ENCODE measurements around the gene OSBPL2. TPM values are rescaled to one million over a fixed set of nuclear protein-coding genes. Genes with fewer than 3 reads are reported as not detected.
A peak's percentile ranks its signal among the peaks of the same experiment; 100 is the strongest.

Gene OSBPL2
- 57.6 and 60.3 TPM in 2 replicates for polyA plus RNA-seq (2013)

GRCh38 chr20:62237801-62238568 lies at the start of gene OSBPL2:
OSBPL2 (plus strand) TSS chr20:62238521; CDS start chr20:62256185, 17,664 bp downstream.
- peaks cover 2% of the 10 kb centered on the region for H3K79me1 ChIP-seq (ENCODE audit: low read length)
- peak within 1 kb of the TSS; percentile 57 for H2AFZ ChIP-seq (ENCODE audit: insufficient read depth, low read length, poor library complexity)
- no CpG with 5 or more reads among the region's 55 CpGs for WGBS (ENCODE audit: extremely low coverage, insufficient coverage, insufficient read length)
- H3K23ac ChIP-seq (ENCODE audit: low read length), result no peak within 1 kb of the TSS
- peak within 1 kb of the TSS; percentile 90 for H4K91ac ChIP-seq (ENCODE audit: low read depth, low read length)
- H3K14ac ChIP-seq (ENCODE audit: low read length), result peak within 1 kb of the TSS; percentile 85
- H3K27ac ChIP-seq (ENCODE audit: low read depth, low read length), result peak within 1 kb of the TSS; percentile 18
- no peak within 1 kb of the TSS for H2BK5ac ChIP-seq (ENCODE audit: low read depth, low read length, poor library complexity)
- peak within 1 kb of the TSS; percentile 94 for H3K18ac ChIP-seq (ENCODE audit: low read length)
- peaks cover 12 to 14% of the 10 kb centered on the region in 2 experiments for H3K36me3 ChIP-seq (ENCODE audit: control insufficient read depth in 1 of 2, insufficient read depth in 2 of 2, low read length in 2 of 2)
- peak within 1 kb of the TSS; percentile 68 for H4K12ac ChIP-seq (ENCODE audit: low read depth, low read length)
- H3K4me2 ChIP-seq (ENCODE audit: low read length), result peak within 1 kb of the TSS; percentile 75
- H3K9me3 ChIP-seq (ENCODE audit: insufficient read depth, low read depth, low read length), result peaks cover 5% of the 10 kb centered on the region
- H3K27me3 ChIP-seq (ENCODE audit: insufficient read depth, low read length), result no peaks in the 10 kb centered on the region
- H2BK120ac ChIP-seq (ENCODE audit: insufficient read depth, low read length, poor library complexity), result no peak within 1 kb of the TSS
- peaks cover 8% of the 10 kb centered on the region for H3K79me2 ChIP-seq (ENCODE audit: control insufficient read depth, insufficient read depth, low read length, poor library complexity)
- H2BK12ac ChIP-seq (ENCODE audit: low read length), result peak within 1 kb of the TSS; percentile 42
- H3K4me3 ChIP-seq (ENCODE audit: low read depth, low read length), result peak within 1 kb of the TSS; percentile 84
- peak; percentile 100 for DNase-seq
- peaks cover 9% of the 10 kb centered on the region in 2 experiments for H3K4me1 ChIP-seq (ENCODE audit: control insufficient read depth in 1 of 2, insufficient read depth in 2 of 2, low read length in 2 of 2)
- peak within 1 kb of the TSS; percentile 82 for H2AK5ac ChIP-seq (ENCODE audit: low read length)
- peak within 1 kb of the TSS; percentile 49 for H3K9ac ChIP-seq (ENCODE audit: low read length)
- peak within 1 kb of the TSS; percentile 88 for H4K8ac ChIP-seq (ENCODE audit: low read depth, low read length)
- H3K4ac ChIP-seq (ENCODE audit: low read depth, low read length), result peak within 1 kb of the TSS; percentile 93

- no peak overlapping the region for H3K4me2 ChIP-seq (ENCODE audit: low read length)
- no peak overlapping the region for H3K23ac ChIP-seq (ENCODE audit: low read length)
- H2AK5ac ChIP-seq (ENCODE audit: low read length), result no peak overlapping the region
- no peak overlapping the region for H2BK5ac ChIP-seq (ENCODE audit: low read depth, low read length, poor library complexity)
- H2AFZ ChIP-seq (ENCODE audit: insufficient read depth, low read length, poor library complexity), result no peak overlapping the region
- H3K18ac ChIP-seq (ENCODE audit: low read length), result no peak overlapping the region
- no peak overlapping the region for H3K4me3 ChIP-seq (ENCODE audit: low read depth, low read length)
- peaks cover 0 to 3% of the 10 kb centered on the region in 2 experiments for H3K4me1 ChIP-seq (ENCODE audit: control insufficient read depth in 1 of 2, insufficient read depth in 2 of 2, low read length in 2 of 2)
- no peak overlapping the region for H4K91ac ChIP-seq (ENCODE audit: low read depth, low read length)
- H2BK12ac ChIP-seq (ENCODE audit: low read length), result no peak overlapping the region
- H3K79me2 ChIP-seq (ENCODE audit: control insufficient read depth, insufficient read depth, low read length, poor library complexity), result no peaks in the 10 kb centered on the region
- H3K4ac ChIP-seq (ENCODE audit: low read depth, low read length), result no peak overlapping the region
- DNase-seq, result no peak
- no CpG with 5 or more reads among the region's 25 CpGs for WGBS (ENCODE audit: extremely low coverage, insufficient coverage, insufficient read length)
- H3K36me3 ChIP-seq (ENCODE audit: control insufficient read depth in 1 of 2, insufficient read depth in 2 of 2, low read length in 2 of 2), result peaks cover 21 to 22% of the 10 kb centered on the region in 2 experiments
- no peak overlapping the region for H4K8ac ChIP-seq (ENCODE audit: low read depth, low read length)
- H3K14ac ChIP-seq (ENCODE audit: low read length), result no peak overlapping the region
- no peak overlapping the region for H3K27ac ChIP-seq (ENCODE audit: low read depth, low read length)
- H4K12ac ChIP-seq (ENCODE audit: low read depth, low read length), result no peak overlapping the region
- H3K79me1 ChIP-seq (ENCODE audit: low read length), result no peaks in the 10 kb centered on the region
- H2BK120ac ChIP-seq (ENCODE audit: insufficient read depth, low read length, poor library complexity), result no peak overlapping the region
- no peaks in the 10 kb centered on the region for H3K27me3 ChIP-seq (ENCODE audit: insufficient read depth, low read length)
- H3K9ac ChIP-seq (ENCODE audit: low read length), result no peak overlapping the region
- H3K9me3 ChIP-seq (ENCODE audit: insufficient read depth, low read depth, low read length), result peaks cover 2% of the 10 kb centered on the region
These were observed 47.5 kb upstream of the OSBPL2 start for GRCh38 chr20:62190639-62191411.

- no peak overlapping the region for H2AFZ ChIP-seq (ENCODE audit: insufficient read depth, low read length, poor library complexity)
- WGBS (ENCODE audit: extremely low coverage, insufficient coverage, insufficient read length), result no CpG with 5 or more reads among the region's 14 CpGs
- H3K4me3 ChIP-seq (ENCODE audit: low read depth, low read length), result no peak overlapping the region
- no peak overlapping the region for H2BK120ac ChIP-seq (ENCODE audit: insufficient read depth, low read length, poor library complexity)
- no peak overlapping the region for H2BK12ac ChIP-seq (ENCODE audit: low read length)
- H3K14ac ChIP-seq (ENCODE audit: low read length), result no peak overlapping the region
- H3K27me3 ChIP-seq (ENCODE audit: insufficient read depth, low read length), result no peaks in the 10 kb centered on the region
- no peaks in the 10 kb centered on the region for H3K79me1 ChIP-seq (ENCODE audit: low read length)
- no peak overlapping the region for H3K4ac ChIP-seq (ENCODE audit: low read depth, low read length)
- no peak overlapping the region for H3K4me2 ChIP-seq (ENCODE audit: low read length)
- no peak for DNase-seq
- H4K12ac ChIP-seq (ENCODE audit: low read depth, low read length), result no peak overlapping the region
- H2AK5ac ChIP-seq (ENCODE audit: low read length), result no peak overlapping the region
- H3K18ac ChIP-seq (ENCODE audit: low read length), result no peak overlapping the region
- H3K27ac ChIP-seq (ENCODE audit: low read depth, low read length), result no peak overlapping the region
- H4K91ac ChIP-seq (ENCODE audit: low read depth, low read length), result no peak overlapping the region
- H3K23ac ChIP-seq (ENCODE audit: low read length), result no peak overlapping the region
- no peak overlapping the region for H4K8ac ChIP-seq (ENCODE audit: low read depth, low read length)
- H3K9me3 ChIP-seq (ENCODE audit: insufficient read depth, low read depth, low read length), result peaks cover 2% of the 10 kb centered on the region
- no peak overlapping the region for H2BK5ac ChIP-seq (ENCODE audit: low read depth, low read length, poor library complexity)
- peaks cover 22 to 23% of the 10 kb centered on the region in 2 experiments for H3K36me3 ChIP-seq (ENCODE audit: control insufficient read depth in 1 of 2, insufficient read depth in 2 of 2, low read length in 2 of 2)
- peaks cover 0 to under 1% of the 10 kb centered on the region in 2 experiments for H3K4me1 ChIP-seq (ENCODE audit: control insufficient read depth in 1 of 2, insufficient read depth in 2 of 2, low read length in 2 of 2)
- no peaks in the 10 kb centered on the region for H3K79me2 ChIP-seq (ENCODE audit: control insufficient read depth, insufficient read depth, low read length, poor library complexity)
- no peak overlapping the region for H3K9ac ChIP-seq (ENCODE audit: low read length)
These were observed 46.4 kb upstream of the OSBPL2 start for GRCh38 chr20:62191781-62192559.

GRCh38 chr20:62192635-62193034 lies 45.7 kb upstream of the OSBPL2 start:
- Histone ChIP-seq H3K23ac (ENCODE audit: low read length) (no peak overlapping the region), H4K91ac (ENCODE audit: low read depth, low read length) (no peak overlapping the region), H3K9ac (ENCODE audit: low read length) (no peak overlapping the region), H3K36me3 (ENCODE audit: control insufficient read depth in 1 of 2, insufficient read depth in 2 of 2, low read length in 2 of 2) (peaks cover 25 to 26% of the 10 kb centered on the region in 2 experiments), H3K27me3 (ENCODE audit: insufficient read depth, low read length) (no peaks in the 10 kb centered on the region), H2AK5ac (ENCODE audit: low read length) (no peak overlapping the region), H3K4me3 (ENCODE audit: low read depth, low read length) (no peak overlapping the region), H3K18ac (ENCODE audit: low read length) (no peak overlapping the region), H4K8ac (ENCODE audit: low read depth, low read length) (no peak overlapping the region), H3K27ac (ENCODE audit: low read depth, low read length) (no peak overlapping the region), H3K4ac (ENCODE audit: low read depth, low read length) (no peak overlapping the region), H2AFZ (ENCODE audit: insufficient read depth, low read length, poor library complexity) (no peak overlapping the region), H4K12ac (ENCODE audit: low read depth, low read length) (no peak overlapping the region), H3K4me2 (ENCODE audit: low read length) (no peak overlapping the region), H2BK12ac (ENCODE audit: low read length) (no peak overlapping the region), H3K4me1 (ENCODE audit: control insufficient read depth in 1 of 2, insufficient read depth in 2 of 2, low read length in 2 of 2) (no peaks in the 10 kb centered on the region), H3K9me3 (ENCODE audit: insufficient read depth, low read depth, low read length) (peaks cover 2% of the 10 kb centered on the region), H2BK120ac (ENCODE audit: insufficient read depth, low read length, poor library complexity) (no peak overlapping the region), H3K79me2 (ENCODE audit: control insufficient read depth, insufficient read depth, low read length, poor library complexity) (no peaks in the 10 kb centered on the region), H3K79me1 (ENCODE audit: low read length) (no peaks in the 10 kb centered on the region), H2BK5ac (ENCODE audit: low read depth, low read length, poor library complexity) (no peak overlapping the region), H3K14ac (ENCODE audit: low read length) (no peak overlapping the region)
- no peak for DNase-seq
- no CpG with 5 or more reads among the region's 10 CpGs for WGBS (ENCODE audit: extremely low coverage, insufficient coverage, insufficient read length)

All from trophoblast cell (in vitro differentiated cells and primary cell).